Neuronal stem cell (in vitro differentiated cells): ENCODE data around the gene CELF4.
A peak's percentile ranks its signal among the peaks of the same experiment; 100 is the strongest.

Experiments
- DNase-seq: peaks from one replicate; pipeline ENCODE4 v3.0.0-alpha.2; 2013; ENCODE audit warnings: low spot score
- H2AFZ ChIP-seq: one replicate; pipeline ENCODE4 v1.6.1; 2013; ENCODE audit warnings: mild to moderate bottlenecking, low read length, inconsistent platforms
- H2AK5ac ChIP-seq: 2 replicates; pipeline ENCODE4 v1.6.1; 2013; ENCODE audit warnings: low read depth, mild to moderate bottlenecking, inconsistent platforms, low read length, moderate library complexity, mixed read lengths
- H2BK120ac ChIP-seq: 2 replicates; pipeline ENCODE4 v1.6.1; 2013; ENCODE audit warnings: low read depth, mild to moderate bottlenecking, inconsistent platforms, low read length, moderate library complexity, mixed read lengths
- H2BK12ac ChIP-seq: one replicate; pipeline ENCODE4 v1.6.1; 2013; ENCODE audit warnings: low read length, inconsistent platforms
- H2BK15ac ChIP-seq: 2 replicates; pipeline ENCODE4 v1.6.1; 2013; ENCODE audit warnings: mild to moderate bottlenecking, low read length, inconsistent platforms, mixed read lengths
- H2BK5ac ChIP-seq: one replicate; pipeline ENCODE4 v1.6.1; 2013; ENCODE audit warnings: inconsistent platforms, mild to moderate bottlenecking, low read length, moderate library complexity
- H3K14ac ChIP-seq: one replicate; pipeline ENCODE4 v1.6.1; 2013; ENCODE audit warnings: low read length, inconsistent platforms
- H3K18ac ChIP-seq: 2 replicates; pipeline ENCODE4 v1.6.1; 2013; ENCODE audit warnings: low read length, inconsistent platforms
- H3K23ac ChIP-seq: 2 replicates; pipeline ENCODE4 v1.6.1; 2013; ENCODE audit warnings: low read depth, mild to moderate bottlenecking, mixed read lengths, low read length, inconsistent platforms; ENCODE audit not compliant: poor library complexity
- H3K27ac ChIP-seq: replicated peaks from 3 replicates; pipeline ENCODE4 v1.5.1; 2013; ENCODE audit warnings: low read length, inconsistent platforms
- H3K27me3 ChIP-seq, 3 experiments: 2 replicates each; pipeline ENCODE4 v1.6.1; 2013; ENCODE audit warnings: low read length in 3 of 3, mild to moderate bottlenecking in 2 of 3, inconsistent platforms in 1 of 3, low read depth in 1 of 3, mixed read lengths in 1 of 3, moderate library complexity in 1 of 3; ENCODE audit not compliant: control insufficient read depth in 3 of 3, insufficient read depth in 3 of 3
- H3K36me3 ChIP-seq, 2 donors: replicated peaks in 1 of 2; 2 replicates each; pipeline ENCODE4 v1.6.1; 2013; ENCODE audit warnings: low read length in 2 of 2; ENCODE audit not compliant: control insufficient read depth in 2 of 2, insufficient read depth in 2 of 2
- H3K4ac ChIP-seq: 2 replicates; pipeline ENCODE4 v1.6.1; 2013; ENCODE audit warnings: inconsistent platforms, mild to moderate bottlenecking, low read length, moderate library complexity
- H3K4me1 ChIP-seq, 2 donors: 1 replicate in 1 of 2; 2 replicates in 1 of 2; pipeline ENCODE4 v1.6.1; 2013; ENCODE audit warnings: low read length in 2 of 2, low read depth in 1 of 2; ENCODE audit not compliant: control insufficient read depth in 2 of 2, insufficient read depth in 1 of 2
- H3K4me2 ChIP-seq: one replicate; pipeline ENCODE4 v1.6.1; 2013; ENCODE audit warnings: mild to moderate bottlenecking, low read length, inconsistent platforms; ENCODE audit not compliant: insufficient read depth, poor library complexity, severe bottlenecking
- H3K4me3 ChIP-seq, 2 donors: 2 replicates each; pipeline ENCODE4 v1.5.1; 2013; ENCODE audit warnings: low read length in 2 of 2, mild to moderate bottlenecking in 2 of 2, inconsistent platforms in 1 of 2, moderate library complexity in 1 of 2
- H3K79me1 ChIP-seq: one replicate; pipeline ENCODE4 v1.6.1; 2013; ENCODE audit warnings: low read depth, mild to moderate bottlenecking, inconsistent platforms, low read length, moderate library complexity
- H3K9ac ChIP-seq: one replicate; pipeline ENCODE4 v1.6.1; 2013; ENCODE audit warnings: mild to moderate bottlenecking, low read depth, low read length, inconsistent platforms; ENCODE audit not compliant: poor library complexity
- H3K9me3 ChIP-seq, 2 donors: replicated peaks in 1 of 2; 2 replicates each; pipeline versions ENCODE3 to v1.6.1; 2013; ENCODE audit warnings: low read length in 2 of 2, mild to moderate bottlenecking in 2 of 2, inconsistent platforms in 1 of 2, low read depth in 1 of 2, mixed read lengths in 1 of 2, moderate library complexity in 1 of 2; ENCODE audit not compliant: control insufficient read depth in 2 of 2, insufficient read depth in 1 of 2
- H4K8ac ChIP-seq: one replicate; pipeline ENCODE4 v1.6.1; 2013; ENCODE audit warnings: low read depth, mild to moderate bottlenecking, inconsistent platforms, low read length, moderate library complexity
- H4K91ac ChIP-seq: one replicate; pipeline ENCODE4 v1.6.1; 2013; ENCODE audit warnings: low read length, low read depth, mild to moderate bottlenecking, inconsistent platforms; ENCODE audit not compliant: poor library complexity
- WGBS, 2 donors: extraction: QIAGEN DNeasy Blood & Tissue Kit; methylation state at CpG; one replicate each; pipeline ENCODE4 v1.1.7; 2013; ENCODE audit warnings: missing lambda C conversion rate in 2 of 2, mixed read lengths in 1 of 2; ENCODE audit not compliant: insufficient read length in 2 of 2, insufficient replicate concordance in 1 of 2; ENCODE audit errors: extremely low coverage in 2 of 2; 5-methylcytosine and 5-hydroxymethylcytosine counted together

The CELF4 gene

GRCh38 chr18:37520508-37520907 is 45.1 kb downstream of the CELF4 start:
- H3K27me3 ChIP-seq, result peaks cover 0 to 37% (median 12%) of the 10 kb centered on the region in 3 experiments
- no peak overlapping the region for H4K91ac ChIP-seq
- H2BK12ac ChIP-seq, result no peak overlapping the region
- no peak overlapping the region for H3K4me2 ChIP-seq
- no peak overlapping the region for H3K14ac ChIP-seq
- no peaks in the 10 kb centered on the region for H3K9me3 ChIP-seq
- no peak overlapping the region for H2BK15ac ChIP-seq
- H3K4ac ChIP-seq, result no peak overlapping the region
- peak overlapping the region; percentile 40 for H3K18ac ChIP-seq
- no peak overlapping the region for H3K4me3 ChIP-seq
- no peak overlapping the region for H2AFZ ChIP-seq
- no peak overlapping the region for H3K27ac ChIP-seq
- no peak overlapping the region for H2BK120ac ChIP-seq
- DNase-seq, result no peak
- no peak overlapping the region for H2BK5ac ChIP-seq
- no peak overlapping the region for H3K23ac ChIP-seq
- no CpG with 5 or more reads among the region's 3 CpGs for WGBS, 2 donors
- H3K36me3 ChIP-seq, result no peaks in the 10 kb centered on the region
- H3K4me1 ChIP-seq, result peaks cover 0 to 15% of the 10 kb centered on the region in 2 donors
- no peak overlapping the region for H2AK5ac ChIP-seq
- H3K79me1 ChIP-seq, result no peaks in the 10 kb centered on the region
- H3K9ac ChIP-seq, result no peak overlapping the region
- no peak overlapping the region for H4K8ac ChIP-seq

GRCh38 chr18:37519510-37520135 is 46.0 kb downstream of the CELF4 start:
- peaks cover 0 to 28% (median 8%) of the 10 kb centered on the region in 3 experiments for H3K27me3 ChIP-seq
- no peak overlapping the region for H3K27ac ChIP-seq
- no peaks in the 10 kb centered on the region for H3K36me3 ChIP-seq
- no peak overlapping the region for H2AK5ac ChIP-seq
- no peak overlapping the region for H3K9ac ChIP-seq
- H3K4me1 ChIP-seq, result peaks cover 0 to 10% of the 10 kb centered on the region in 2 donors
- H3K79me1 ChIP-seq, result no peaks in the 10 kb centered on the region
- no peak overlapping the region for H3K14ac ChIP-seq
- H2BK15ac ChIP-seq, result peak overlapping the region; percentile 60
- no peak overlapping the region for H3K4me2 ChIP-seq
- no peak overlapping the region for H2BK12ac ChIP-seq
- no CpG with 5 or more reads among the region's 9 CpGs for WGBS, 2 donors
- no peak overlapping the region for H3K4me3 ChIP-seq
- H2AFZ ChIP-seq, result no peak overlapping the region
- H3K18ac ChIP-seq, result peak overlapping the region; percentile 24
- H2BK5ac ChIP-seq, result no peak overlapping the region
- no peak overlapping the region for H4K8ac ChIP-seq
- no peaks in the 10 kb centered on the region for H3K9me3 ChIP-seq
- no peak overlapping the region for H3K23ac ChIP-seq
- H4K91ac ChIP-seq, result no peak overlapping the region
- no peak overlapping the region for H3K4ac ChIP-seq
- H2BK120ac ChIP-seq, result no peak overlapping the region
- no peak for DNase-seq

- Histone ChIP-seq H2BK120ac (no peak overlapping the region), H3K4me2 (no peak overlapping the region), H2BK15ac (peak overlapping the region; percentile 53), H3K9me3 (peaks cover 0 to under 1% of the 10 kb centered on the region in 2 donors), H3K4ac (no peak overlapping the region), H2BK12ac (no peak overlapping the region), H3K79me1 (no peaks in the 10 kb centered on the region), H2BK5ac (no peak overlapping the region), H3K27ac (no peak overlapping the region), H2AK5ac (peak overlapping the region; percentile 9), H3K4me1 (peaks cover 0 to 8% of the 10 kb centered on the region in 2 donors), H3K9ac (no peak overlapping the region), H4K91ac (no peak overlapping the region), H3K23ac (peak overlapping the region; percentile 23), H4K8ac (no peak overlapping the region), H3K18ac (peak overlapping the region; percentile 62), H3K4me3 (no peak overlapping the region), H3K14ac (no peak overlapping the region), H2AFZ (no peak overlapping the region), H3K27me3 (peaks cover 0 to 3% (median 0%) of the 10 kb centered on the region in 3 experiments), H3K36me3 (no peaks in the 10 kb centered on the region)
- DNase-seq, result no peak
- WGBS, 2 donors, result no CpG with 5 or more reads among the region's 5 CpGs
Observed at GRCh38 chr18:37516361-37516853, 49.2 kb downstream of the CELF4 start.

GRCh38 chr18:37514953-37515352 is 50.6 kb downstream of the CELF4 start:
- H2BK15ac ChIP-seq, result no peak overlapping the region
- WGBS, 2 donors, result no CpG with 5 or more reads among the region's 3 CpGs
- no peaks in the 10 kb centered on the region for H3K79me1 ChIP-seq
- H4K8ac ChIP-seq, result no peak overlapping the region
- no peak overlapping the region for H2AFZ ChIP-seq
- H3K9me3 ChIP-seq, result peaks cover 0 to 4% of the 10 kb centered on the region in 2 donors
- no peak overlapping the region for H2BK5ac ChIP-seq
- H2BK12ac ChIP-seq, result no peak overlapping the region
- H3K18ac ChIP-seq, result no peak overlapping the region
- H3K23ac ChIP-seq, result no peak overlapping the region
- no peak overlapping the region for H4K91ac ChIP-seq
- no peak overlapping the region for H3K4me3 ChIP-seq
- peaks cover 0 to 5% of the 10 kb centered on the region in 2 donors for H3K4me1 ChIP-seq
- H3K9ac ChIP-seq, result no peak overlapping the region
- no peak overlapping the region for H3K4ac ChIP-seq
- no peak overlapping the region for H2BK120ac ChIP-seq
- H3K14ac ChIP-seq, result no peak overlapping the region
- no peak overlapping the region for H3K27ac ChIP-seq
- no peak overlapping the region for H3K4me2 ChIP-seq
- H3K27me3 ChIP-seq, result no peaks in the 10 kb centered on the region
- H2AK5ac ChIP-seq, result no peak overlapping the region
- DNase-seq, result no peak
- no peaks in the 10 kb centered on the region for H3K36me3 ChIP-seq
